Prostate gland (tissue), 2 donors: ENCODE measurements around the gene BRS3. TPM values are rescaled to one million over a fixed set of nuclear protein-coding genes. Genes with fewer than 3 reads are reported as not detected.

Source experiments
- DNase-seq: peaks from one replicate; pipeline ENCODE4 v3.0.0-alpha.2; 2019; ENCODE audit warnings: low spot score
- H3K27ac ChIP-seq, 2 donors: fragments of 200-600 bp; sonication (generic); 2 replicates each; pipeline ENCODE4 v1.5.1; 2017 to 2019
- H3K27me3 ChIP-seq: fragments of 200-600 bp; sonication (generic); replicated peaks from 2 replicates; pipeline ENCODE4 v1.5.1; 2019; ENCODE audit not compliant: insufficient read depth
- H3K36me3 ChIP-seq, 2 donors: fragments of 200-600 bp; sonication (generic); 1 replicate in 1 of 2; 2 replicates in 1 of 2; pipeline versions ENCODE4 v1.5.1 to v1.8.1; 2017 to 2019
- H3K4me1 ChIP-seq: fragments of 200-600 bp; sonication (generic); replicated peaks from 2 replicates; pipeline ENCODE4 v1.5.1; 2019
- H3K4me3 ChIP-seq, 2 donors: fragments of 200-600 bp; sonication (generic); 2 replicates each; pipeline ENCODE4 v1.5.1; 2017 to 2019
- H3K9me3 ChIP-seq: fragments of 200-600 bp; sonication (generic); 2 replicates; pipeline ENCODE4 v1.5.1; 2017
- CTCF ChIP-seq, 4 experiments: fragments of 200-600 bp in 2 of 4; fragments of 450-650 bp in 2 of 4; sonication (generic) in 2 of 4; IDR thresholded peaks; 1 replicate in 3 of 4; 2 replicates in 1 of 4; pipeline ENCODE4 v1.5.1; 2016 to 2019; ENCODE audit warnings: antibody characterized with exemption in 4 of 4, mild to moderate bottlenecking in 2 of 4, moderate library complexity in 2 of 4
- POLR2A ChIP-seq: fragments of 450-650 bp; IDR thresholded peaks from one replicate; pipeline ENCODE4 v1.6.1; 2016; ENCODE audit warnings: antibody characterized with exemption, mild to moderate bottlenecking
- POLR2AphosphoS5 ChIP-seq: sonication (generic); formaldehyde crosslinking; IDR thresholded peaks from one replicate; pipeline ENCODE4 v1.6.1; 2017; ENCODE audit warnings: antibody characterized with exemption
- WGBS: methylation state at CpG from one replicate; pipeline ENCODE4 v1.1.5; 2018; 5-methylcytosine and 5-hydroxymethylcytosine counted together
- intact Hi-C: fragments of 100-400 bp; cut with DNase I; formaldehyde crosslinking; loops from one replicate; pipeline ENCODE4 v1.14.2; 2022
- total RNA-seq, 2 donors: library from RNA; depleted of rRNA; stranded (reverse); fragments of >200 nt; gene quantifications; one replicate each; pipeline ENCODE4 v1.1.0, GENCODE V29; 2016

BRS3 gene
- total RNA-seq, 2 donors from 2014 or later = 0.23 TPM; not detected in 1

- no peak for DNase-seq
- H3K27ac ChIP-seq = no peak overlapping the region
- H3K9me3 ChIP-seq = no peaks in the 10 kb centered on the region
- intact Hi-C loops = no loop called here
- 69% methylated on average over 4 of the region's 4 CpGs for WGBS
- no peaks in the 10 kb centered on the region for H3K36me3 ChIP-seq
- H3K4me3 ChIP-seq = no peak overlapping the region
- TF ChIP-seq POLR2AphosphoS5 (no peak), CTCF (IDR thresholded peaks at IDR 0.05) (no peak), POLR2A (no peak)
- no peaks in the 10 kb centered on the region for H3K27me3 ChIP-seq
- no peaks in the 10 kb centered on the region for H3K4me1 ChIP-seq
These were observed 14.1 kb upstream of the BRS3 start for GRCh38 chrX:136473663-136474062.

GRCh38 chrX:136475236-136475635 lies 12.5 kb upstream of the BRS3 start:
- DNase-seq = no peak
- no peaks in the 10 kb centered on the region for H3K27me3 ChIP-seq
- H3K27ac ChIP-seq = no peak overlapping the region
- H3K4me3 ChIP-seq = no peak overlapping the region
- no peaks in the 10 kb centered on the region for H3K9me3 ChIP-seq
- no peaks in the 10 kb centered on the region for H3K4me1 ChIP-seq
- 90% methylated on average over 2 of the region's 3 CpGs for WGBS
- H3K36me3 ChIP-seq = no peaks in the 10 kb centered on the region
- TF ChIP-seq POLR2AphosphoS5 (no peak), POLR2A (no peak), CTCF (IDR thresholded peaks at IDR 0.05) (no peak)
- intact Hi-C loops = no loop called here

GRCh38 chrX:136476501-136476900 lies 11.2 kb upstream of the BRS3 start:
- Histone ChIP-seq H3K36me3 (no peaks in the 10 kb centered on the region), H3K4me3 (no peak overlapping the region), H3K27ac (no peak overlapping the region), H3K4me1 (no peaks in the 10 kb centered on the region), H3K9me3 (no peaks in the 10 kb centered on the region), H3K27me3 (no peaks in the 10 kb centered on the region)
- 67% methylated on average over 2 of the region's 2 CpGs for WGBS
- intact Hi-C loops = no loop called here
- no peak for TF ChIP-seq POLR2A
- TF ChIP-seq CTCF (IDR thresholded peaks at IDR 0.05) = no peak
- no peak for TF ChIP-seq POLR2AphosphoS5
- no peak for DNase-seq

- Histone ChIP-seq H3K36me3 (no peaks in the 10 kb centered on the region), H3K9me3 (no peaks in the 10 kb centered on the region), H3K4me3 (no peak overlapping the region), H3K27me3 (no peaks in the 10 kb centered on the region), H3K4me1 (no peaks in the 10 kb centered on the region), H3K27ac (no peak overlapping the region)
- no peak for DNase-seq
- no peak for TF ChIP-seq CTCF (IDR thresholded peaks at IDR 0.05)
- 78% methylated on average over 2 of the region's 2 CpGs for whole genome bisulfite sequencing
- intact Hi-C loops = no loop called here
These were observed 10.7 kb upstream of the BRS3 start for GRCh38 chrX:136477026-136477425.

- TF ChIP-seq POLR2AphosphoS5 = no peak
- TF ChIP-seq POLR2A = no peak
- TF ChIP-seq CTCF (IDR thresholded peaks at IDR 0.05) = no peak
- H3K4me3 ChIP-seq = no peak overlapping the region
- H3K4me1 ChIP-seq = no peaks in the 10 kb centered on the region
- intact Hi-C loops = no loop called here
- 30% methylated on average over 4 of the region's 4 CpGs for WGBS
- no peaks in the 10 kb centered on the region for H3K9me3 ChIP-seq
- DNase-seq = no peak
- H3K36me3 ChIP-seq = no peaks in the 10 kb centered on the region
- no peak overlapping the region for H3K27ac ChIP-seq
- no peaks in the 10 kb centered on the region for H3K27me3 ChIP-seq
These were observed 7.4 kb upstream of the BRS3 start for GRCh38 chrX:136480383-136480782.
